T-helper 2 cell treated with Interferon-gamma antibody and Interleukin-4, amounts not matched to agents 5 μg/mL and 100 μg/mL, for 36 hours (primary cell): ENCODE measurements around the gene NEURL2.
"Not testable (repeated sequence)": the region's sequence is repeated elsewhere in the genome, so short reads cannot be mapped to it uniquely, and the experiment has no call there.

Experiments
- DNase-seq: peaks from one replicate; pipeline ENCODE4 v3.0.0; 2021; ENCODE audit warnings: low spot score
- H3K27ac Mint-ChIP-seq: one replicate; pipeline ENCODE4 v1.8.0; 2021; ENCODE audit warnings: mild to moderate bottlenecking, mixed read lengths
- H3K27me3 Mint-ChIP-seq: one replicate; pipeline ENCODE4 v1.8.0; 2021; ENCODE audit warnings: low read depth, mixed read lengths
- H3K36me3 Mint-ChIP-seq: one replicate; pipeline ENCODE4 v1.8.0; 2021; ENCODE audit warnings: low read depth, mixed read lengths
- H3K4me1 Mint-ChIP-seq: one replicate; pipeline ENCODE4 v1.8.0; 2021; ENCODE audit warnings: low read depth, mixed read lengths
- H3K4me3 Mint-ChIP-seq: one replicate; pipeline ENCODE4 v1.8.0; 2022; ENCODE audit warnings: mild to moderate bottlenecking, moderate library complexity, mixed read lengths
- H3K9me3 Mint-ChIP-seq: one replicate; pipeline ENCODE4 v1.8.0; 2021; ENCODE audit warnings: mixed read lengths

NEURL2 gene

GRCh38 chr20:45890985-45891983 lies at the start of gene NEURL2, which contains the start of gene CTSA:
TSS of gene NEURL2 (minus strand) at chr20:45891208. CDS start at chr20:45890991, 217 bp downstream.
TSS of gene CTSA (plus strand) at chr20:45891335. CDS start at chr20:45891569, 234 bp downstream.
- Mint-ChIP-seq H3K27ac (peak within 1 kb of the TSS; percentile 80), H3K4me3 (peak within 1 kb of the TSS; percentile 92), H3K36me3 (peaks cover 6% of the 10 kb centered on the region), H3K4me1 (peaks cover 24% of the 10 kb centered on the region), H3K9me3 (no peaks in the 10 kb centered on the region), H3K27me3 (no peaks in the 10 kb centered on the region)
- peak; percentile 86 for DNase-seq

- Mint-ChIP-seq H3K36me3 (peaks cover 54% of the 10 kb centered on the region), H3K27ac (no peak overlapping the region), H3K27me3 (no peaks in the 10 kb centered on the region), H3K4me1 (peaks cover 18% of the 10 kb centered on the region), H3K4me3 (no peak overlapping the region), H3K9me3 (no peaks in the 10 kb centered on the region)
- no peak for DNase-seq
Observed at GRCh38 chr20:45940469-45940868, 49.5 kb upstream of the NEURL2 start.

GRCh38 chr20:45940053-45940452 lies 49.0 kb upstream of the NEURL2 start:
- peaks cover 18% of the 10 kb centered on the region for H3K4me1 Mint-ChIP-seq
- DNase-seq: no peak
- peaks cover 53% of the 10 kb centered on the region for H3K36me3 Mint-ChIP-seq
- H3K9me3 Mint-ChIP-seq: no peaks in the 10 kb centered on the region
- no peak overlapping the region for H3K4me3 Mint-ChIP-seq
- H3K27ac Mint-ChIP-seq: no peak overlapping the region
- H3K27me3 Mint-ChIP-seq: no peaks in the 10 kb centered on the region

GRCh38 chr20:45938727-45939438 lies 47.9 kb upstream of the NEURL2 start:
- H3K36me3 Mint-ChIP-seq: peaks cover 43% of the 10 kb centered on the region
- no peaks in the 10 kb centered on the region for H3K9me3 Mint-ChIP-seq
- H3K4me1 Mint-ChIP-seq: peaks cover 18% of the 10 kb centered on the region
- H3K4me3 Mint-ChIP-seq: no peak overlapping the region
- H3K27me3 Mint-ChIP-seq: no peaks in the 10 kb centered on the region
- no peak overlapping the region for H3K27ac Mint-ChIP-seq
- no peak for DNase-seq

GRCh38 chr20:45937765-45938164 lies 46.8 kb upstream of the NEURL2 start:
- Mint-ChIP-seq H3K9me3 (no peaks in the 10 kb centered on the region), H3K4me3 (peak overlapping the region; percentile 72), H3K4me1 (peaks cover 23% of the 10 kb centered on the region), H3K36me3 (peaks cover 36% of the 10 kb centered on the region), H3K27ac (peak overlapping the region; percentile 82), H3K27me3 (no peaks in the 10 kb centered on the region)
- DNase-seq: no peak

- peak overlapping the region; percentile 94 for H3K4me3 Mint-ChIP-seq
- no peaks in the 10 kb centered on the region for H3K27me3 Mint-ChIP-seq
- H3K36me3 Mint-ChIP-seq: peaks cover 35% of the 10 kb centered on the region
- H3K9me3 Mint-ChIP-seq: no peaks in the 10 kb centered on the region
- peaks cover 23% of the 10 kb centered on the region for H3K4me1 Mint-ChIP-seq
- no peak for DNase-seq
- peak overlapping the region; percentile 89 for H3K27ac Mint-ChIP-seq
Observed at GRCh38 chr20:45935416-45936046, 44.5 kb upstream of the NEURL2 start.

- Mint-ChIP-seq H3K4me1 (peaks cover 23% of the 10 kb centered on the region), H3K27me3 (no peaks in the 10 kb centered on the region)
Observed at GRCh38 chr20:45934586-45935415, 43.8 kb upstream of the NEURL2 start, which contains the start of gene PCIF1. TSS of gene PCIF1 (plus strand) at chr20:45934683. CDS start at chr20:45939000, 4,317 bp downstream.

GRCh38 chr20:45934046-45934585 lies 43.1 kb upstream of the NEURL2 start:
- Mint-ChIP-seq H3K4me3 (peak overlapping the region; percentile 98), H3K36me3 (peaks cover 25% of the 10 kb centered on the region), H3K4me1 (peaks cover 23% of the 10 kb centered on the region), H3K27me3 (no peaks in the 10 kb centered on the region), H3K9me3 (no peaks in the 10 kb centered on the region), H3K27ac (peak overlapping the region; percentile 98)
- no peak for DNase-seq

More at GRCh38 chr20:45934586-45935415, 43.8 kb upstream of the NEURL2 start, which contains the start of gene PCIF1:
- Mint-ChIP-seq H3K27ac (peak within 1 kb of the TSS; percentile 98), H3K36me3 (peaks cover 31% of the 10 kb centered on the region), H3K4me3 (peak within 1 kb of the TSS; percentile 98), H3K9me3 (no peaks in the 10 kb centered on the region)
- peak; percentile 97 for DNase-seq

GRCh38 chr20:45933266-45934045 lies 42.4 kb upstream of the NEURL2 start:
- Mint-ChIP-seq H3K27ac (peak overlapping the region; percentile 98), H3K4me3 (peak overlapping the region; percentile 98), H3K9me3 (no peaks in the 10 kb centered on the region), H3K36me3 (peaks cover 22% of the 10 kb centered on the region), H3K27me3 (no peaks in the 10 kb centered on the region), H3K4me1 (peaks cover 22% of the 10 kb centered on the region)
- peak; percentile 67 for DNase-seq

- not testable (repeated sequence) for H3K36me3 Mint-ChIP-seq, DNase-seq
Observed at GRCh38 chr20:45931680-45932079, 40.7 kb upstream of the NEURL2 start.

GRCh38 chr20:45927071-45927878 lies 36.3 kb upstream of the NEURL2 start:
- peaks cover 3% of the 10 kb centered on the region for H3K27me3 Mint-ChIP-seq
- no peak overlapping the region for H3K27ac Mint-ChIP-seq
- H3K4me3 Mint-ChIP-seq: no peak overlapping the region

More at GRCh38 chr20:45931680-45932079, 40.7 kb upstream of the NEURL2 start:
- H3K27me3 Mint-ChIP-seq, H3K4me1 Mint-ChIP-seq, H3K4me3 Mint-ChIP-seq, H3K27ac Mint-ChIP-seq, H3K9me3 Mint-ChIP-seq: not testable (repeated sequence)

More at GRCh38 chr20:45927071-45927878, 36.3 kb upstream of the NEURL2 start:
- Mint-ChIP-seq H3K9me3 (no peaks in the 10 kb centered on the region), H3K4me1 (no peaks in the 10 kb centered on the region), H3K36me3 (no peaks in the 10 kb centered on the region)
- no peak for DNase-seq
